GM12864 (cell line): ENCODE results near the gene IQSEC2.

Source experiments
- DNase-seq: peaks from one replicate; pipeline ENCODE4 v3.0.0-alpha.2; 2011; ENCODE audit warnings: low read depth
- H3K4me3 ChIP-seq: 2 replicates; pipeline ENCODE4 v1.5.1; 2011; ENCODE audit warnings: mild to moderate bottlenecking, low read depth, low read length, control low read depth
- CTCF ChIP-seq: IDR thresholded peaks from 2 replicates; pipeline ENCODE4 v1.5.1; 2011; ENCODE audit warnings: low read depth, mild to moderate bottlenecking, moderate library complexity, low read length, control low read depth, inconsistent platforms; ENCODE audit errors: missing control alignments

Gene IQSEC2

GRCh38 chrX:53280331-53281320 is 758 bp downstream of the IQSEC2 start:
- no peak for TF ChIP-seq CTCF
- no peak overlapping the region for H3K4me3 ChIP-seq
- DNase-seq: no peak

- no peak overlapping the region for H3K4me3 ChIP-seq
- peak; percentile 37 for TF ChIP-seq CTCF
- no peak for DNase-seq
These were observed 1.8 kb downstream of the IQSEC2 start for GRCh38 chrX:53279296-53280237.

GRCh38 chrX:53272808-53273337 is 8.5 kb downstream of the IQSEC2 start:
- no peak overlapping the region for H3K4me3 ChIP-seq
- TF ChIP-seq CTCF: no peak
- DNase-seq: no peak

- H3K4me3 ChIP-seq: no peak overlapping the region
- no peak for TF ChIP-seq CTCF
- no peak for DNase-seq
These were observed 11.8 kb downstream of the IQSEC2 start for GRCh38 chrX:53269536-53270107.

GRCh38 chrX:53268173-53268572 is 13.2 kb downstream of the IQSEC2 start:
- no peak for DNase-seq
- no peak for TF ChIP-seq CTCF
- H3K4me3 ChIP-seq: no peak overlapping the region

- DNase-seq: no peak
- TF ChIP-seq CTCF: no peak
- H3K4me3 ChIP-seq: no peak overlapping the region
These were observed 14.5 kb downstream of the IQSEC2 start for GRCh38 chrX:53266914-53267313.
